ENCODE data around the gene ZNF532.

The ZNF532 gene

DNA sequence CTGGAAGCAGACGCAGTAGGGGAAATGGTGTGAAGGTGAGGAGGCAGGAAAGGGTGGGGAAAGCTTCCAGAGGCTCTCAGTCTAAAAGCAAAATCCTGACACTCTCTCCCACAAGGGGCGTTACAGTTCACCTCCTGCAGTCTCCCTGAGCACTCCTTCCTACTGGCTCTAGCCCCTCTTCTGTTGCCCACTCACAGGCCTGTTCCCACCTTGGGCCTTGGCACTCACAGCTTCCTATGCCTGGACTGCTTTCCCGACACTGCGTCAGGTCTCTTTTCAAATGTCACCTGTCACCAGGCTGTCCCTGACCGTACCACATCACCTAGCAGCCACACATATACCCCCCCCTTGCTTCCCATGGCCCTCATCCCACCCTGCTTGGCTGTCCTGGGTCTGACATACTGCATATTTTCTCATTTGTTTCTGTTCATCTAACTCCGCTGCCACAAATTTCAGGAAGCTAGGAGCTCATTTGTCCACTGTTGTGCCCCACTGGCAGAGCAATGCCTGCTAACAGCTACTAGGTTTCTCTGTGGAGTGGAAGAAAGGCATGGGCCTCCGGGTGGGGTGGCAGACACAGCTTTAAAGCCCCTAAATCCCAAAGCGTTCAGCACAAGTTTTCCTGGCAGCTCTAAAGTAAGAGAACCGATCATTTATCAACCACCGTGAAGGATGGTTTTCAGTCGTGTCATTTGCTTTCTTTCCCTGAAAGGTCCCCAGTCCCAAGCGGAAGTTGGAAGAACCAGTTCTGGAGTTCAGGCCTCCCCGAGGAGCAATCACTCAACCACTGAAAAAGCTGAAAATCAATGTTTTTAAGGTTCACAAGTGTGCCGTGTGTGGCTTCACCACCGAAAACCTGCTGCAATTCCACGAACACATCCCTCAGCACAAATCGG is 118.8 kb downstream of the ZNF532 start:
- ATAC-seq = no peak
- no peak for TF ChIP-seq ZNF8 (CRISPR knock-in tag; IDR thresholded peaks at IDR 0.05)

DNA sequence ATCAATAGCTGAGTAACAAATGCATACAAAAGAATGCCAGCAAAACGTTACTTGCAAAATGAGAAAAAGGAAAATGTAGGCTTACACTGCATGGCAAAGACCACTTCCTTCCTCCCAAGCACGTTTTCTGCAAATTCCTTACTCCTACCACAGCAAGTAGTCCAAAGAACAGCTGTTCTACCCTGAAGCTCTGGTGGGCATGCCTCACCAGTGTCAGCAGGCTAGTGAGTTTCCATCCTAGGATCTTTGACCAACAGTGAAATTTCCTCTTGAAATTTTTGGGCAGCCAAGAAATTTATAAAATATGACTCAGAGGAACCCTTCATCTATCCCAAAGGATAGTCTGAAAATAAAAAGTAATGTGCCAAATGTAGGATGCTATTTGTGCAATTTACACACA is 123.9 kb downstream of the ZNF532 start:
- ATAC-seq = no peak
- TF ChIP-seq BACH2 (CRISPR knock-in tag; IDR thresholded peaks at IDR 0.05; ENCODE audit: borderline replicate concordance) = no peak
- TF ChIP-seq, protein P1, sequence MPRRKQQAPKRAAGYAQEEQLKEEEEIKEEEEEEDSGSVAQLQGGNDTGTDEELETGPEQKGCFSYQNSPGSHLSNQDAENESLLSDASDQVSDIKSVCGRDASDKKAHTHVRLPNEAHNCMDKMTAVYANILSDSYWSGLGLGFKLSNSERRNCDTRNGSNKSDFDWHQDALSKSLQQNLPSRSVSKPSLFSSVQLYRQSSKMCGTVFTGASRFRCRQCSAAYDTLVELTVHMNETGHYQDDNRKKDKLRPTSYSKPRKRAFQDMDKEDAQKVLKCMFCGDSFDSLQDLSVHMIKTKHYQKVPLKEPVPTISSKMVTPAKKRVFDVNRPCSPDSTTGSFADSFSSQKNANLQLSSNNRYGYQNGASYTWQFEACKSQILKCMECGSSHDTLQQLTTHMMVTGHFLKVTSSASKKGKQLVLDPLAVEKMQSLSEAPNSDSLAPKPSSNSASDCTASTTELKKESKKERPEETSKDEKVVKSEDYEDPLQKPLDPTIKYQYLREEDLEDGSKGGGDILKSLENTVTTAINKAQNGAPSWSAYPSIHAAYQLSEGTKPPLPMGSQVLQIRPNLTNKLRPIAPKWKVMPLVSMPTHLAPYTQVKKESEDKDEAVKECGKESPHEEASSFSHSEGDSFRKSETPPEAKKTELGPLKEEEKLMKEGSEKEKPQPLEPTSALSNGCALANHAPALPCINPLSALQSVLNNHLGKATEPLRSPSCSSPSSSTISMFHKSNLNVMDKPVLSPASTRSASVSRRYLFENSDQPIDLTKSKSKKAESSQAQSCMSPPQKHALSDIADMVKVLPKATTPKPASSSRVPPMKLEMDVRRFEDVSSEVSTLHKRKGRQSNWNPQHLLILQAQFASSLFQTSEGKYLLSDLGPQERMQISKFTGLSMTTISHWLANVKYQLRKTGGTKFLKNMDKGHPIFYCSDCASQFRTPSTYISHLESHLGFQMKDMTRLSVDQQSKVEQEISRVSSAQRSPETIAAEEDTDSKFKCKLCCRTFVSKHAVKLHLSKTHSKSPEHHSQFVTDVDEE (CRISPR knock-in tag; IDR thresholded peaks at IDR 0.05) = no peak
- TF ChIP-seq, protein P2, sequence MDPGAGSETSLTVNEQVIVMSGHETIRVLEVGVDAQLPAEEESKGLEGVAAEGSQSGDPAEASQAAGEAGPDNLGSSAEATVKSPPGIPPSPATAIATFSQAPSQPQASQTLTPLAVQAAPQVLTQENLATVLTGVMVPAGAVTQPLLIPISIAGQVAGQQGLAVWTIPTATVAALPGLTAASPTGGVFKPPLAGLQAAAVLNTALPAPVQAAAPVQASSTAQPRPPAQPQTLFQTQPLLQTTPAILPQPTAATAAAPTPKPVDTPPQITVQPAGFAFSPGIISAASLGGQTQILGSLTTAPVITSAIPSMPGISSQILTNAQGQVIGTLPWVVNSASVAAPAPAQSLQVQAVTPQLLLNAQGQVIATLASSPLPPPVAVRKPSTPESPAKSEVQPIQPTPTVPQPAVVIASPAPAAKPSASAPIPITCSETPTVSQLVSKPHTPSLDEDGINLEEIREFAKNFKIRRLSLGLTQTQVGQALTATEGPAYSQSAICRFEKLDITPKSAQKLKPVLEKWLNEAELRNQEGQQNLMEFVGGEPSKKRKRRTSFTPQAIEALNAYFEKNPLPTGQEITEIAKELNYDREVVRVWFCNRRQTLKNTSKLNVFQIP (CRISPR knock-in tag; IDR thresholded peaks at IDR 0.05; ENCODE audit: borderline replicate concordance, low read depth) = no peak
- TF ChIP-seq, protein P3, sequence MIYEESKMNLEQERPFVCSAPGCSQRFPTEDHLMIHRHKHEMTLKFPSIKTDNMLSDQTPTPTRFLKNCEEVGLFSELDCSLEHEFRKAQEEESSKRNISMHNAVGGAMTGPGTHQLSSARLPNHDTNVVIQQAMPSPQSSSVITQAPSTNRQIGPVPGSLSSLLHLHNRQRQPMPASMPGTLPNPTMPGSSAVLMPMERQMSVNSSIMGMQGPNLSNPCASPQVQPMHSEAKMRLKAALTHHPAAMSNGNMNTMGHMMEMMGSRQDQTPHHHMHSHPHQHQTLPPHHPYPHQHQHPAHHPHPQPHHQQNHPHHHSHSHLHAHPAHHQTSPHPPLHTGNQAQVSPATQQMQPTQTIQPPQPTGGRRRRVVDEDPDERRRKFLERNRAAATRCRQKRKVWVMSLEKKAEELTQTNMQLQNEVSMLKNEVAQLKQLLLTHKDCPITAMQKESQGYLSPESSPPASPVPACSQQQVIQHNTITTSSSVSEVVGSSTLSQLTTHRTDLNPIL (CRISPR knock-in tag; IDR thresholded peaks at IDR 0.05; ENCODE audit: low read depth) = no peak
- TF ChIP-seq TCF4 (CRISPR knock-in tag; IDR thresholded peaks at IDR 0.05; ENCODE audit: borderline replicate concordance) = no peak
- TF ChIP-seq ISL1 (CRISPR knock-in tag; IDR thresholded peaks at IDR 0.05) = no peak
- TF ChIP-seq ZNF565 (CRISPR knock-in tag; conservative IDR thresholded peaks at IDR 0.05; ENCODE audit: low read depth) = no peak
- TF ChIP-seq ESRRG (CRISPR knock-in tag; IDR thresholded peaks at IDR 0.05) = no peak
- TF ChIP-seq ZFP30 (CRISPR knock-in tag; IDR thresholded peaks at IDR 0.05) = no peak
- TF ChIP-seq TOX (CRISPR knock-in tag; IDR thresholded peaks at IDR 0.05; ENCODE audit: borderline replicate concordance) = no peak
- TF ChIP-seq ZNF8 (CRISPR knock-in tag; IDR thresholded peaks at IDR 0.05) = no peak
- TF ChIP-seq ARNTL (CRISPR knock-in tag; IDR thresholded peaks at IDR 0.05; ENCODE audit: borderline replicate concordance, low read depth) = no peak
- TF ChIP-seq CSDC2 (CRISPR knock-in tag; IDR thresholded peaks at IDR 0.05) = no peak
- TF ChIP-seq ZNF70 (CRISPR knock-in tag; IDR thresholded peaks at IDR 0.05) = no peak

DNA sequence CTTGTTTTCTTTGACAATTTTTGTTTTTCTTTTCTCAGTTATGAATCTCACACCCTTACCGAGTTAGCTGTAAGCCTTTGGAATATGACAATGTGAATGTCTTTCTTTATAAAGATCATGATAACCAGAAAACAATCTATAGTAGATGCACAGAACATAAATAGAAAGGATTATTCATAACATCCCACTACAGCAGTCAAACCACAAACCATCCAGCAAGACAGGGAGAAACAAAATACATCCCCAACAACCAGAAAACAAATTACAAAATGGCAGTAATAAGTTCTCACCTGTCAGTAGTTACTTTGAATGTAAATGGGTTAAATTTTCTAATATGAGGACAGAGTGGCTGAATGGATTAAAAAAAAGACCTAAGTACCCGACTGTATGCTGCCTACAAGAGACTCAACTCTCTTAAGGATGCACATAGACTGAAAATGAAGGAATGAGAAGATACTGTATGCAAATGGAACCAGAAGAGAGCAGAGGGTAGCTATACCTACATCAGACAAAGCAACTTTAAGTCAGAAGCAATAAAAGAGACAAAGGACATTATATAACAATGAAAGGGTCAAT is 124.6 kb downstream of the ZNF532 start:
- no peak for ATAC-seq
- TF ChIP-seq ZFP3 (CRISPR knock-in tag; IDR thresholded peaks at IDR 0.05) = no peak
- no peak for TF ChIP-seq PPARA (CRISPR knock-in tag; IDR thresholded peaks at IDR 0.05; ENCODE audit: borderline replicate concordance)
- TF ChIP-seq TCF4 (CRISPR knock-in tag; IDR thresholded peaks at IDR 0.05; ENCODE audit: borderline replicate concordance) = no peak
- no peak for TF ChIP-seq SNAI2 (CRISPR knock-in tag; IDR thresholded peaks at IDR 0.05)
- TF ChIP-seq ZFP30 (CRISPR knock-in tag; IDR thresholded peaks at IDR 0.05) = no peak
- no peak for TF ChIP-seq RARB (CRISPR knock-in tag; IDR thresholded peaks at IDR 0.05)
- TF ChIP-seq OSR1 (CRISPR knock-in tag; IDR thresholded peaks at IDR 0.05) = no peak
- TF ChIP-seq ZC3H10 (CRISPR knock-in tag; IDR thresholded peaks at IDR 0.05) = no peak
- TF ChIP-seq, protein P4, sequence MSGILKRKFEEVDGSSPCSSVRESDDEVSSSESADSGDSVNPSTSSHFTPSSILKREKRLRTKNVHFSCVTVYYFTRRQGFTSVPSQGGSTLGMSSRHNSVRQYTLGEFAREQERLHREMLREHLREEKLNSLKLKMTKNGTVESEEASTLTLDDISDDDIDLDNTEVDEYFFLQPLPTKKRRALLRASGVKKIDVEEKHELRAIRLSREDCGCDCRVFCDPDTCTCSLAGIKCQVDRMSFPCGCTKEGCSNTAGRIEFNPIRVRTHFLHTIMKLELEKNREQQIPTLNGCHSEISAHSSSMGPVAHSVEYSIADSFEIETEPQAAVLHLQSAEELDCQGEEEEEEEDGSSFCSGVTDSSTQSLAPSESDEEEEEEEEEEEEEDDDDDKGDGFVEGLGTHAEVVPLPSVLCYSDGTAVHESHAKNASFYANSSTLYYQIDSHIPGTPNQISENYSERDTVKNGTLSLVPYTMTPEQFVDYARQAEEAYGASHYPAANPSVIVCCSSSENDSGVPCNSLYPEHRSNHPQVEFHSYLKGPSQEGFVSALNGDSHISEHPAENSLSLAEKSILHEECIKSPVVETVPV (CRISPR knock-in tag; IDR thresholded peaks at IDR 0.05) = no peak

DNA sequence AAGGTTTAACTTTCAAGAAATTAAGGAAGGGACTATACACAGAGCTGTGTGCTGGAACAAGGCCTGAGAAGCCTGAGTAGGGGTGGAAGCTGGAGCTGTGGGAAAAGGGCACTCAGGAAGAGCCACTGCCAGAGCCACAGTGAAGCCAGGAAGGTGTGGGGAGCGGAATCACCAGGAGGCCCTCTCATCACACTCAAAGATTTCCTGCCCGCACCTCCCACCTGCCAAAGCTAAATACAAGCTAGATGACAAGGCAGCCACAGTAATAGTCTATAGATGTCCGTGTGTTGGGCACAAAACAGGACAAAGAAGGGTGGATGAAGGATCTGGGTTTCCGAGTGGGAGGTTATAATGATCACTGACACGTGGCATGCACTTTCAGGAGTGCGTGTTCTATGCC is 126.0 kb downstream of the ZNF532 start:
- TF ChIP-seq ZNF8 (CRISPR knock-in tag; IDR thresholded peaks at IDR 0.05) (no peak), CSDC2 (CRISPR knock-in tag; IDR thresholded peaks at IDR 0.05) (no peak), TOX (CRISPR knock-in tag; IDR thresholded peaks at IDR 0.05; ENCODE audit: borderline replicate concordance) (no peak), ISL1 (CRISPR knock-in tag; IDR thresholded peaks at IDR 0.05) (no peak), ZFP30 (CRISPR knock-in tag; IDR thresholded peaks at IDR 0.05) (no peak)
- TF ChIP-seq, protein P1 (CRISPR knock-in tag; IDR thresholded peaks at IDR 0.05) = no peak
- TF ChIP-seq, protein P4 (CRISPR knock-in tag; IDR thresholded peaks at IDR 0.05) = no peak
- ATAC-seq = peak; percentile 33

Measured in SK-N-SH treated with all-trans-retinoic acid at 6 μM for 48 hours (cell line).